Endometrium (tissue), 2 donors: Measurements from ENCODE around the gene SDF4.
"Not testable (repeated sequence)": the region's sequence is repeated elsewhere in the genome, so short reads cannot be mapped to it uniquely, and the experiment has no call there.

Source experiments
- FAIRE-seq: peaks from 2 replicates; lab custom pipeline; 2012; peaks lifted over from hg19 to GRCh38; lab: Jason Lieb, UNC
- donor health status: control.
- donor health status: control.

Gene SDF4

DNA sequence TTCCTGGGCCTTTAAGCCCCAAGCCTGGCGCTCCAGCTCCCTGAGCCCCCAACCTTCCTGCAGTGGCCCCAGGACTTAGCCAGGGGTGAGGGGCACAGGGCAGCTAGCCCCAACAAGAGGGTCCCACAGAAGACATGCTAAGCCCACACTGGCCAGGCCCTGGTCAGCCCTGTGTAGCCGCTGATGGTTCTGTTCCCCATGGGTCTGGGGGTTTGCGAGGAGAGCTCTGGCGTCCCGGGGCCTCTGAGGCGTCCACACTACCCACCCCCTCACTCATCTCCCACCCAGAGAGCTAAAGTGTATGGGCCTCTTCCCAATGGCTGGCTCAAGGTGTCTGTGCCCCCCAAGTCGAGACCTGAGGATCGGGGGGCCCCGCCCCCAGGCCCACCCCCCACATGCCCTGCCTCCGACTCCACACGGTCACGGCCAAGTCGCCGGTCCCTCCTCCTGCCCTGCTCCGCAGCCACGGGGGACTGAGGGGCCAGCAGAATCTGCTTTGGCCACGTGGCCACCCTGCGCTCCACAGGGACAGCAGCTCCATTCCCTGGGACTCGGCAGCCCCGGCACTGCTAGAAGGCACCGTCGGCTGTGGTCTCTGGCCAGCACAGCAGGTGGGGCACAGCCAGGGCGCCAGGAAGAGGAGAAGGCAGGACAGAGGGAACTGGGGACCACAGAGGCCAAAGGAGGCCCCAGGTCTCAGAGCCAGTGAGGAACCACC lies 33.2 kb downstream of the SDF4 start:
- no peak for FAIRE-seq

DNA sequence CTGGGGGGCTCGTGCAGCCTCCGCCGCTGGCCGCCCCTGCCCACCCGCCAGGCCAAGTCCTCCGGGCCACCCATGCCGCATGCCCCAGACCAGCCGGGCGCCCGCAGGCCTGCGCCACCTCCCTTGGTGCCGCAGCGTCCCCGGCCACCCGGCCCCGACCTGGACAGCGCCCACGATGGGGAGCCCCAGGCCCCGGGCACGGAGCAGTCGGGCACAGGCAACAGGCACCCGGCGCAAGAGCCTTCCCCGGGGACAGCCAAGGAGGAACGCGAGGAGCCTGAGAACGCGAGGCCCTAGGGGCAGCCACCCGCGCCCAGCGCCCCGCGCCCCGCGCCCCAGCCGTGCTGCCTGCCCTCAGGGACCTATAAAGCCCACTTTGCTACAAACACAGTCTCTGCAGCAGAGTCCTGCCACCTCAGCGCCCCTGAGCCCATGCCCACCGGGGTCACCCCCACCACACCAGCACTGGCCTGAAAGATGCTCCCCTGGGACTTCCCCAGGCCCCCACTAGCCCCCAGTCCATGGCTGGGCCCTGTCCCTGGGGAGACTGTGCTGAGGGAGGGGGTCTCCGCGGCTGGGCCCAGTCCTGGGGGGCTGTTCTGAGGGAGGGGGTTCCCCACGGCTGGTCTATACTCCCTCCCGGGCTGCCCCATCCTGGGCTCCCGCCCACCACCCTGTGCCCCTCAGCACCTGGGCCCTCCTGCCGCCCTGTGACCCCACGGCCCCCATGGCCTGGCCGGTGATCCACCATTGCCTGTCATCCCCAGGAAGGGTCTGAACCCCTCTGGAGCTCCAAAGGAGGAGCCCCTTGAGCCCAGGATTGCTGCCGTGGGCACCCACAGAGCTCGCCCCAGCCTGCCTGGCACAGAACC lies 34.0 kb downstream of the SDF4 start:
- FAIRE-seq: no peak

DNA sequence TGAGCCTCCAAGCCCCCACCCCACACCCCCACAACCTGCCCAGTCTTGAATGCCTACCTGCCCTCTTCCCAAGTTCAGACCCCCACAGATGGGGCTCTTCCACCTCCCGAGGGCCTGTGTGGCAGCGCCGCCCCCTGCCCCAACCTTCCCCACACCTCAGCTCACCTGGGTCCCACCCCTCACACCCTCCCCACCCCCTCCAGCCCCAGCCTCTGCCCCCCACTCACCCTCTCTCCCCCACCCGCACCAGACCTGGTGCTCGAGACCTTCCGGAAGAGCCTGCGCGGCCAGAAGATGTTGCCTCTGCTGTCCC lies 34.7 kb downstream of the SDF4 start:
- no peak for FAIRE-seq

DNA sequence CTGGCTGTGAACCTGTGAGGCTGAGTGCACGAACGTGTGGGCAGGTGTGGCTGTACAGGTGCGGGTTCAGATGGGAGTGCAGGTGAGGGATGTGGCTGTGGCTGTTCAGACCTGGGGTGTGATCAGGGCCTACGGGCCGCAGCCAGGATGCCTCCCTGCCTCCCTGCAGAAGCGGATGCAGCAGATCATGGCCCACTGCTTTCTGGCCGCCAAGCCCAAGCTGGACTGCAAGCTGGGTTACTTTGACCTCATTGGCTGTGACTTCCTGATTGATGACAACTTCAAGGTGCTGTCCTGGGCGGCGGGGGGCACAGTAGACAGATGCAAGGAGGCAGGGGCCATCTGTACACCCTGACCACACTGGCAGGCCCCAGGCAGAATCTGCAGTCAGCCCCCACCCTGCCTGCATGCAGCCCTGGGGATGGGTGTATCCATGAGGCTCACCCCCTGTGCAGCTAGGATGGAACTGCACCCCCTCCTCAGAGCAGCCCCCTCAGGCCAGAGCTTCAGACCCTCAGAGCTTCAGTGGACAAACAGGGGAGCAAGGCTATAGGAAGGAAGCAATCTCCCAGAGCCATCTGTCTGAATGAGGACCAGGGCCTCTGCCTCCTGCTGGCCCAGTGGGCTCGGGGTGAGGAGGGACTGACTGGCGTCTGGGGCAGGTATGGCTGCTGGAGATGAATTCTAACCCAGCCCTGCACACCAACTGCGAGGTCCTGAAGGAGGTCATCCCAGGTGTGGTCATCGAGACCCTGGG lies 35.2 kb downstream of the SDF4 start:
- no peak for FAIRE-seq

DNA sequence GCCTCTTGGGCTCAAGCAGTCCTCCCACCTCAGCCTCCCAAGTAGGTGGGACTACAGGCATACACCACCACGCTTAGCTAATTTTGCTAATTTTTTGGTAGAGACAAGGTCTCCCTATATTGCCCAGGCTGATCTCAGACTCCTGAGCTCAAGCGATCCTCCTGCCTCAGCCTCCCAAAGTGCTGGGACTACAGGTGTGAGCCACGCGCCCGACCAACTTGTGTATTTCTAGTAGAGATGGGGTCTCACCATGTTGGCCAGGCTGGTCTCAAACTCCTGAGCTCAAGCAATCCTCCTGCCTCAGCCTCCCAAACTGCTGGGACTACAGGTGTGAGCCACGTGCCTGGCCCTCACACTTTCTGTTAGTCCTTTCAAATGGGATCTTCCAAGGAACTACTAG lies 36.1 kb downstream of the SDF4 start:
- FAIRE-seq: not testable (repeated sequence)

DNA sequence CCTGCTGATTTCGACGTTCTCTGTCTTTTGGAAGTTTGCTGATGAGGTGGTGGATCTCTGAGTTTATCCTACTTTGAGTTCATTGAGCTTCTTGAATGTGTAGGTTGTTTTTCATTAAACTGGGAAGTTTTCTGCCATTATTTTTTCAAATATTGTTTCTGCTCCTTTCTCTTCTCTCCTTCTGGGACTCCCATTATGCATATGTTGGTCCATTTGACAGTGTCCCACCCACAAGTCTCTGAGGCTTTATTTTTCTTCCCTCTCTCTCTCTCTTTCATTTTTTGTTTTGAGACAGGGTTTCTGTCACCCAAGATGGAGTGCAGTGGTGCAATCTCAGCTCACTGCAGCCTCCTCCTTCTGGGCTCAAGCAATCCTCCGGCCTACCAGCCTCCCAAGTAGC lies 37.1 kb downstream of the SDF4 start:
- FAIRE-seq: no peak

DNA sequence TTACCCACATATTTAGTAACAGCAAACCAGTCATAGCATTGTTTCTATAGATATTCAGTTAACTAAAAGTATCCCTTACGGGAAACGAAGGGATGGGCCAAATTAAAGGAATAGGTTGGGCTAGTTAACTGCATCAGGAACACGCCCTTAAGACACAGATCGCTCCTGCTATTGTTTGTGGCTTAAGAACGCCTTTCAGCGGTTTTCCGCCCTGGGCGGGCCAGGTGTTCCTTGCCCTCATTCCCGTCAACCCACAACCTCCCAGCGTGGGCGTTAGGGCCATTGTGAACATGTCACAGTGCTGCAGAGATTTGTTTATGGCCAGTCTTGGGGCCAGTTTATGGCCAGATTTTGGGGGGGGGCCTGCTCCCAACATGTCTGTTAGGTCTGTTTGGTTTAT lies 40.1 kb downstream of the SDF4 start:
- no peak for FAIRE-seq

DNA sequence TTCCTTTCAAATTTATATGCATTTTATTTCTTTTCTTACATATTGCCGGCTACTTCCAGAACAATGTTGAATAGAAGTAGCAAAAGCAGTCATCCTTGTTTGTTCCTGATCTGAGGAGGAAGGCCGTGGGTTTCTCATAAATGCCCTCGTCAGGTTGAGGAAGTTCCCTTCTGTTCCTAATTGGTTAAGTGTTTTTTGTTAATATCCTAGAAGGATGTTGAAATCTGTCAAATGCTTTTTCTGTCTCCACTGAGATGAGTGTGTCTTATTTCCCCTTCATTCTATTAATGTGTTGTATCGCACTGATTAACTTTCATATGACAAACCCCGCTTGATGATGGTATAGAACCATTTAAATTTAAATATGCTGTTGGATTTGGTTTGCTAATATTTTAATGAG lies 42.7 kb downstream of the SDF4 start:
- no peak for FAIRE-seq

DNA sequence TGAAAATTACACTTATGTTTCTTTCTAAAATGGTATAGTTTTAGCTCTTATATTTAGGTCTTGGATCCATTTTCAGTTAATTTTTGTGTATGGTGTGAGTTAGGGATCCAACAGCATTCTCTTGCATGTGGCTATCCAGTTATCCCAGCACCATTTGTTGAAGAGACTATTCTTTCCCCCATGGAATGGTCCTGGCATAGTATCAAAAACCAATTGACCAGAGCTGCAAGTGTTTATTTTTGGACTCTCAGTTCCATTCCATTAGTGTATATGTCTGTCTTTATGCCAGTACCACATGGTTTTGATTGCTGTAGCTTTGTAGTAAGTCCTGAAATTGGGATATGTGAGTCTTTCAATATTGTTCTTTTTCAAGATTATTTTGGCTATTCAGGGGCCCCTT lies 43.9 kb downstream of the SDF4 start:
- FAIRE-seq: no peak

DNA sequence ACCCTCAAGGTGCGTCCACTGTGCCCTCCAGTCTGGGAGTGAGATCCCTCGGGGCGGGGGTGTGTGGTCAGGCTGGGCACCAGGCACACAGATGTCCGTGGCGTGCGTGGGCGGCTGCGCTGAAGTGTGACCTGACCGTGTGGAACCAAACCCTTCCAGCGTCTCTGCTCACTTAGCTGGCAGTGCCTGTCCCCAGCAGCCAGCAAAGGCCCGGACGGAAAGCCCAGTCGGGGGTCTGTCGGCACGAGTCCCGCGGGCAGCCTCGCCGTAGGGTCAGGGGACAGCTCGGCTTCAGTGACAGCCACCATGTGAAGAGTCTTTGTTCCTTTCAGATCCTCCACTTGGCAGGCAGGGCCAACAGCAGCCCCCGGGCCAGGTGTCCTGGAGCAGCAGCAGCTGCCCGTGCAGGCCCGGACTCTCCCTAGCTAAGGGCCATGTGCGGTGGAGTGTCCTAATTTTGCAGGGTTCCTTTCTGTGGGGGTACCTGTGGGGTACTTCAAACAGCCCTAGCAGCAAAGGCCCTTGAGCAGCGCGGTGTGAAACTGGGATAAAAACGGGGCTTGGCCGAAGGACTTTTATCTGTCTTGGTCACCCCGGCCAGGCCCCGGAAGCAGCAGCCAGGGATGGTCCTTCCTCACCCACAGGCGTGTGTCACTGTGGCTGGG lies 46.6 kb downstream of the SDF4 start:
- no peak for FAIRE-seq

DNA sequence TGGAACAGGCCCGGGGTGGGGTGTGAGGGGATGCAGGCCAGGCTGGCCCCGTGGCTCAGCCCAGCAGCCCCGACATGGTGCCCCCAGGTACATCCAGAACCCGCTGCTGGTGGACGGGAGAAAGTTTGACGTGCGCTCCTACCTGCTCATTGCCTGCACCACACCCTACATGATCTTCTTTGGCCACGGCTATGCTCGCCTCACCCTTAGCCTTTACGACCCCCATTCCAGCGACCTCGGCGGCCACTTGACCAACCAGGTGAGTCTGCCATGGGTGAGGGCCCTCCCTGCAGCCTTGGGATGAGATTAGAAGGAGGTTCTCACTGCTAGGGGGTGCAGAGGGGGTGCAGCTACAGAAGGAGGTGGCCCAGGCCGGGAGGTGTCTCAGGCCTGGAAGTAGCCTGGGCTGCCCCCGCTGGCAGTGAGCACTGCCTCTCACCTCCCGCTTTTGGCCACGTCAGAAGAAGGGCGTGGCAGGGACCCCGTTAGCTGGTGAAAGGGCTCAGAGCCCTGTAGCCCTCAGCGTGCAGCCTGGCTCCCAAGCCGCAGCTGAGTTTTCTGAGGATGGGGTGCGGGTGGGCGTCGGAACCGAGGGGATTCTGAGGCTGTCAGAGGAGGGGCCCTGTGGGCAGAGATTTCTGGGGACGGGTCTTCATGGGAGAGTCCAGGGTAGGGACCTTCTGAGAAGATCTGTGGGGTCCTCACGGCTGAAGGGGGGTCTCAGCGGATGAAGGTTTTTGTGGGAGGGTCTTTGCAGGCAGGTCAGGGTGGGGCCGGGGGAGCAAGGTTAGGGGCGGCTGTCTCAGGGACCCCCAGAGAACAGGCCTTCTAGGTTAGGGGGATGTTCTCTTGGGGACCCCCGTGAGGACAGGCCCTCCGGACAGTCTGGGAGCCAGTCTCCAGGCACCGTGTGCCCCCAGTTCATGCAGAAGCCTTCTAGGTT lies 47.7 kb downstream of the SDF4 start:
- no peak for FAIRE-seq

DNA sequence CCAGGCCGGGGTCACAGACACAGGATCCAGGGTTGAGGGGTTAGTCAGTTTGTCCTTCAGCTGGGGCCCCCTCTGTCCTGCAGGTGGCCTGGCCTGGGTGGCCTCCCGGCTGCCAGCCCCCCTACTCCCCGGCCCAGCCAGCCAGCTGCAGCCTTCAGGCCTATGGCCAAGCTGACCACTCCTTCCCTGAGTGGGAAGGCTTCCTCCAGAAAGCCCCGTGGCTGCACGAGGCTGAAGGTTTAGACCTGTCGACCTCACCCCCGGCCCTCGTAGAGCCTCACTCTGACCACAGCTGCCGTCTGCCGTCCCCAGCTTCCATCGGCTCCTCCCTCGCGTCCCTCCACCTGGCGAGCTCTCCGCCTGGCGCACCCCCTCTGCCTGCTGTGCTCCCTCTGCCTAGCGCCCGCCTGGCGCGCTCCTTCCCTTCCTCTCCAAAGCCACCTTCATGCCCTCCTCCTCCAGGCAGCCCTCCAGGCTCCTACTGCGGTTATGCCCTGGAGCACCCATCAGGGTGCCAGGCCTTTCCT lies 48.5 kb downstream of the SDF4 start:
- no peak for FAIRE-seq

DNA sequence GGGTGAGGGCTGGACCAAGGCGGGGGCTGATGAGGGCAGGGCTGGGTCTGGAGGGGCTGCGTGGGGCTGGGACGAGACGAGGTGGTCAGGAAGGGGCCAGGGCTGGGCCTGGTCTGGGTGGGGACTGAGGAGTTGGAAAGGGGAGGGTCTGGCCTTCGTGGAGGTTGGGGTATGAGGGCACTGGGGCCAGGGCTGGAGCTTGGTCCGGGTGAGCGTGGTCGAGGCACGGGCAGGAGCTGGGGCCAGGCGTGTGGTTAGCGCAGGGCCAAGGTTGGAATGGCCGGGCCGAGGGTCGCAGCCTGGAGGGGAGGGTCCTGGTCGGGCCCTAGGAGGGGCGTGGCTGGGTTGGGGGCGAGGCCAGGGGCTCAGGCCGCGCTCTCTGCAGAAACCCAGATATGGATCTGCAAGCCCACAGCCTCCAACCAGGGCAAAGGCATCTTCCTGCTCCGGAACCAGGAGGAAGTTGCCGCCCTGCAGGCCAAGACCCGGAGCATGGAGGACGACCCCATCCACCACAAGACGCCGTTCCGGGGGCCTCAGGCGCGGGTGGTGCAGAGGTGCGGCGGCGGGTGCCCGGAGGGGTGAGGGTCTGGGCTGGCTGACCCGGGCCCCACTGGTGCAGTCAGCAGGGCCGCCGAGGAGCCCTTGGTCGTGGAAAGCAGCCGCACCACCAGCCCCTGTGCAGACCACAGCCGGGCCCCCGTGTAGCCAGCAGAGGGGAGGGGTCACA lies 49.1 kb downstream of the SDF4 start:
- no peak for FAIRE-seq

DNA sequence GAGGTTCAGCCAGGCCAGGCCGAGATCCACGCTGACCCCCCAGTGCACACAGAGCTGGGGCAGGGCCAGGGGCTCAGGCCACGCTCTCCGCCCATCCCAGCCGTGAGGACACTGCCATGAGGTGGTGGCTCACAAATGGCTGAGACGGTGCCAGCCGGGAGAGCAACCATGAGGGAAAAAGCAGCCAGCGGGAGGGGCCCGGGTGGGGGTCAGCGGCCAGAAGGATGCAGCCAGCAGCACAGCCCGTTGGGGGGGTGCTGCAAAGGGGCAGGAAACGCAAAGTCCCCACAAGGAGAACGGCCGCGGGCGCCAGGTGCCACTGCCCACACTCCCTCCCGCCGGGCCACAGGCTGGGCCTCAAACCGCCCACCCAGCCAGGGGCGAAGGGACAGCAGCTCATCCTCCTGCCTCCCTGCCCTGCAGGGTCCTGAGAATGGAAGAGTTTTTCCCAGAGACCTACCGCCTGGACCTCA lies 49.8 kb downstream of the SDF4 start:
- no peak for FAIRE-seq

DNA sequence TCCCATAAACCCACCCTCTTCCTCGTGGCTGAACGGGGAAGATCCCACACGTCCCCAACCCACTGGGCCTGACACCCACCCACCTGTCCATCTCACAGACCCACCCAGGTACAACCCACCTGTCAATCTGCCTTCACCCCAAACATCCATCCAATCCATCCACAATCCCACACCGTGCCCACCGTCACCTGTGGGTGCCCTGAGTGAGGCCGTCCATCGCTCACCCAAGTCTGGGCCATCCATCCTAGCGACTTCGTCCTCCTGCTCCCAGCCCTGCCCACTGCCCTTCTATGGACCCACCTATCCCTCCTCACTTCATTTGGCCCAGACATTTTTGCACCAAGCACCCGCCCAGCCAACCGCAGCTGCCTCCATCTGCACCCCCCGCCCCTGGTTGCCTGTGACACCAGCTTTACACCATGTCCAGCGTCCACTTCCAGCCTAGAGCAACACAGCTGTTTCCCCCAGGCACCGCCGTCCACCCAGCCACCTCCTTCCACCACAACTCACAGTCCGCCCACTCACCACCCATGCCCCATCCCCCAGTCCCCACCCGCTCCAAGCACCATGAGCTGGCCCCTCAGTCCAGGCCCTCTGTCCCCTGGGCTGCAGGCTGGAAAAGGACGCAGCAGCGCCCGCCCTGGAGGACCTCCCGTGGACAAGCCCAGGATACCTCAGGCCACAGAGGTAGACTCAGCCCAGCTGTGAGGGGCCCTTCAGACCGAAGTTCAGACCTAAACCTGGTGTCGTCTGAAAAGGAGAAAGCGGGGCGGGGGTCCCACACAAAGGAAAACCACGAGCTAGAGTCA lies 50.5 kb downstream of the SDF4 start:
- no peak for FAIRE-seq

DNA sequence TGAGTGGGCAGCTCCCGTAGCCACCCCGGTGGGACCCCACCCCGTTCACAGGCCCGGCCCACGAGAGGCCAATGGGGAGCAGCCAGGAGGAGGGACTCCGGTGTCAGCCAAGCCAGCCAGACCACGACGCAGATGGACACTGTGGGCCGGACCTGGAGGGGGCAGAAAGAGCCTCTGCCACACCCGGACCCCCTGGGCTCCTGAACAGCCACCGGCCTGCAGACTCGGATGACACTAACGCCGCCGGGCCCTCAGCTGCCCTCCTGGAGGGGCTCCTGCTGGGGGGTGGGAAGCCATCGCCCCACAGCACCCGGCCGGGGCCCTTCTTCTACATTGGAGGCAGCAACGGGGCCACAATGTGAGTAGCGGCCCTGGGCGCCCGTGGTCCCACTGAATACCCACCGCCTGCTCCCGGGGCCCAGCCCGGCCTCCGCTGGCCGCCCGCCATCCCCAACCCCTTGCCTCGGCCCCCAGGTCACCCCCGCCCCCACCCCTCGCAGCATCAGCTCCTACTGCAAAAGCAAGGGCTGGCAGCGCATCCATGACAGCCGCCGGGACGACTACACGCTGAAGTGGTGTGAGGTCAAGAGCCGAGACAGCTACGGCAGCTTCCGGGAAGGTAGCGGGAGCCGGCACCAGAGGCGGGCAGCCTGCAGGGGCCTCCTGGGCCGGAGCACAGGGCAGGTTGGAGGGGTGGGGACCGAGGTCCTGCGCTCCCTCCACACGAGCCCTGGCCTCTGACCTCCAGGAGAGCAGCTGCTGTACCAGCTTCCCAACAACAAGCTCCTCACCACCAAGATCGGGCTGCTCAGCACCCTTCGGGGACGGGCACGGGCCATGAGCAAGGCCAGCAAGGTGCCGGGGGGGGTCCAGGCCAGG lies 51.6 kb downstream of the SDF4 start:
- FAIRE-seq: no peak

DNA sequence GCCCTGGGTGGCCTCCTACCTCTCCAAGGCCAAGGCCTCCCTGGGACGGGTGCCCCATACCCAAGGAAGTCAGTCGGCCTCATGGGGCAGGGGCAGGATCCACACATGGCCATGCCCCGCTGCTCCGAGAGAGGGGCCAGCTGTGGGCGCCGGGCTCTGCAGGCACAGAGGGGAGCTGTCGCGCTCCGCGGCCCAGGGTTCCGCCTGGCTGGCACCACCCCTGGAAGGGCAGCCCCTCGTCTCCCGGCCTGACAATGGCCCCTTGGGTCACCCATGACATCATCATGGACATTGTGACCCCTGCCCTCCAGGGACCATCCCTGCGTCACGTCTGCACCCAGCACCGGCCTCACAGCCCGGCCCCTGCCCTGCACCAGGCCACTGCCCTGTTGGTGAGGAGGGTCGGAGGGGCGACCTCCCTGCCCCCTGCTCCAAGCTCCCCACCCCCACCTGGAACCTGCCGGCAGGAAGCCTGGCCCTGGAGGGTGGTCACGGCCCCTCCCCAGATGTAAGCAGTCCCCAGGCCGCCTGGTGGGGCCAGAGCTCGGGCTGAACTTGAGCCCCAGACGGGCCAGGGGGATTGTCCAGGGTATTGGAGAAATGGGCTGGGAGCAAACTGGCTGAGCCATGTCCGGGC lies 52.3 kb downstream of the SDF4 start:
- FAIRE-seq: no peak

DNA sequence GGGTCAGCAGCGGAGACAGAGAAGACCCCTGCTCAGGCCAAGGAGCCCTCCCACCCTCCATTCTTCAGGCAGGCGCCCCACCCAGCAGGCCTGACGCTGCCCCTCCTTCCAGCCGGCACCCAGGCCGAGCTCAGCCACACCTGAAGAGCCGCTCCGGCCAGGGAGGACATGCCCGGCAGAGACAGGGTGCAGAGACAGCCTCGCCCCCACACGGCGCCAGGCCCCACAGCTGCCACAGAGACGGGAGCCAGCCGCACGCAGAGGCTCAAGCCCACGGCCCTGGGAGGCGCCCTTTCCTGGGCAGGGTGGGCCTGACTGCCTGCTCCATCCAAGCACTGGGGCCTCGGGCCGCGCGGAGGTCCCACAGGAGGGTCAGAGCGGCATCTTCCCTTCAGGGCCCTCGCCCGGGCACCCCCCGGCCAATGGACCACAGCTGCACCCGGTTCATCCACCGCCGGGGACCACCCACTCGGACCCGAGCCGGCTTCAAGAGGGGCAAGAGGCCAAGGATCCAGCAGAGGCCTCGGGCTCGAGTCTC lies 52.9 kb downstream of the SDF4 start:
- no peak for FAIRE-seq
